Uterus (tissue), 2 donors: ENCODE measurements around the gene GAGE1.
"Not testable (repeated sequence)": the region's sequence is repeated elsewhere in the genome, so short reads cannot be mapped to it uniquely, and the experiment has no call there.

Experiments used
- CTCF ChIP-seq, 4 experiments: fragments of 200-600 bp in 2 of 4; fragments of 450-650 bp in 2 of 4; sonication (generic) in 2 of 4; IDR thresholded peaks; one replicate each; pipeline ENCODE4 v1.5.1; 2016 to 2019; ENCODE audit warnings: antibody characterized with exemption in 4 of 4, mild to moderate bottlenecking in 2 of 4, moderate library complexity in 1 of 4
- POLR2A ChIP-seq, 2 donors: fragments of 450-650 bp; IDR thresholded peaks; one replicate each; pipeline ENCODE4 v1.6.1; 2016; ENCODE audit warnings: antibody characterized with exemption in 2 of 2, mild to moderate bottlenecking in 1 of 2, moderate library complexity in 1 of 2

GRCh38 chrX:49569152-49569551 lies 29.7 kb upstream of the GAGE1 start:
- TF ChIP-seq CTCF, POLR2A (IDR thresholded peaks at IDR 0.05): not testable (repeated sequence)
